KG1 (cell line): Measurements from ENCODE around the gene RBFOX1.

ENCODE experiments used
- DNase-seq: peaks from one replicate; lab custom pipeline; 2025; lab: John Stamatoyannopoulos, UW

The RBFOX1 gene

DNA sequence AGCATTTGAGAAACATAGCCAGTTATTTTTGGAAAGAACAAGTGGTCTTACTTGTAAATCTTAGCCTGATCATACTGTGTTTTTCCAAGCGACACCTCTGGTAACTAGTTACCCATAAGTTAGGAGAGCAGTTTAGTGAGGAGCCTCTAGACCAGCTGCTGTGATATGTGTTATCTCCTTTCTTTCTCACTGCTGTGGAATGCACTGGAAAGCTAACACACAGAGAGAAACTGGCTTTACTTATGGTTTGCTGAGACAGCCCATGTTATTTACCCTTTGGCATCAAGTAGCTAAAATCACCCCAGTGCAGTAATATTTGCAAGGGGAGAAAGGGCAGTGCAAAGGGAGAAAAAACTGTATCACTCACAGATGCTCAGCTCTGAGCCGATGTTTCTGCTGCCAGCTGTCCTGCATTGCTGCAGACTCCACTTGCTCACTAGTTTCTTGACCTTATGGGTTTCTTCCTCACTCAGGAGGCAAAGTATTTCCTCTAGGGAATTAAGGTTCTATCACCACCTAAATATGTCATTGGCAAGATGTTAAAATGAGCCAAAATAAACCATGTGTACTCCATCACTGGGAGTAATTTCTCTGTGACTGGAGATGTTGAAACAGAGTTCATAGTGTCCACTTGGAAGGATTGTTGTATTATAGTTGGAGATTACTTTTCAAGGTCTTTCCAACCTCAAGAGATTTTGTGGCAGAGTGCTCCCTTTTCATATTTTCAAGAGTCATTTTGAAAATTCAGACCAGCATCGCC lies 2.3 kb downstream of the RBFOX1 start:
- no peak for DNase-seq

GRCh38 chr16:7335991-7336634 lies 3.5 kb downstream of the RBFOX1 start:
- no peak for DNase-seq

DNA sequence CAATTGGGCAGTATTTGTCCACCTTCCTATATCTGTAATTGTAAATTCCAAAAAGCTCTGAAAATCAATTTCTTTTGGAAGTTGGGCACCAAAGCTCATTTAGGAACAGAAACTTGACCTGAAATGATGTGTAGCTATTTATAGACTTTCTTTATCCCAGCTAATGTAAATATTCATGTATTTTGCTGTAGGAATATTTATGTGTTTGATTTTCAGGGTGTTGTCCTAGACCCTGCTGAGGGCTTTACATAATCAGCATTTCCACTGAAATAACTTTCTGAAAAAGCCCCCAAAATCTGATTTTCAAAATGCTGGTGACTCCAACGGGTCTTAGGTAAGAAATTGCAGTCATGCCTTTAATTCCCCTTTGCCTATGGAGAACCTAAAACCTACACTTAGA lies 4.1 kb downstream of the RBFOX1 start:
- no peak for DNase-seq

GRCh38 chr16:7338826-7339225 lies 6.2 kb downstream of the RBFOX1 start:
- no peak for DNase-seq

DNA sequence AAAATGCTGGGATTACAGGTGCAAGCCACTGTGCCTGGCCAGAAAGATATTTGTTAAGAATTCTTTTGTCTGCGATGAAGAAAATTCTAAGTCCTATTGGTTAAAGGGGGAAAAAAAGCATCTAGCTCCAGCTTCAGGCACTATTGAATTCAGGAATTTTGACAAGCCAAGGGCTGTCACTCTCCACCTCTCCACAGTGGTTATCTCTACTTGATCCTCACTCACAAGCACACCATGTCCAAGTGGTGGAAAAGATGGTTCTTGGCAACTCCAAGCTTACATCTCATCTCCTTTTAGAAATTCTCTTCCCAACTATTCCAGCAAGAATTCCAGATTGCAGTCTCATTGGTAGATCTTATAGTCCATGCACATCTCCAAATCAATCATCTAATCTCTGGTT lies 7.1 kb downstream of the RBFOX1 start:
- no peak for DNase-seq

DNA sequence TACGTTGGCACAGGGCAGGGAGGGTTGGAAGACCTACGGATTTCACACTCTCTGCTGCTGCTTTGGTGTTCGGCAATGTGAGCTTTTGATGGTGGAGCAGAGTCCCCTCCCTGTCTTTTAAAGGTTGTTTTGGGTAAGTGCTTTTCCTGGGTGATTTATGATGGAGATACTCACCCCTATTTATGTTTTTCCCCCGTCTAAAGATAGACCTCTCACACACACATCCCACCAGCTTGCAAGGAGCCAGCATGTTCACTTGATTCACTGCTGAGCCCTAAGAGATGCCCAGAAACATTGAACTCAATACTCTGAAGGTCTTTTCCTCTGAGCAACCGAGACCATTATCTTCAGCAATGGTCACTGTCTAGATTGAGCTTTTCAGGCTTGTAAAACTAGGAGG lies 8.3 kb downstream of the RBFOX1 start:
- DNase-seq, result no peak

DNA sequence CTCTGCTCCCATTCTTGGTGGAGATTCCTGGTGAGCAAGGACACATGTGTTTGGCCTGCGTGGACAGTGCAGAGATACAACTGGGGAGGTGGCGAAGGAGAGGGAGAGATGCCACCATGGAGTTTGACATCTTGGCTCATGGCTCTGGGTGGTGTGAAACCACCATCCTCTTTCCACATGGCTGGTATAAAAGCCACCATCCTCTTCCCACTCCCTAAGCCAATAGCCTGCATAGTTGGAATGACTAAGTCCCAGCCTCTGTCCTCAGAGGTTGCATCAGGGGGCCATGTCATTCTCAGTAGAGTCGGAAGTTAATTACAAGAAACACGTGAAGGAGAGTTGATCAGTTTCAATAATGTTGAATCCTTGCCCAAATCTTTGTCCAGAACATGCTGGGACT lies 10.0 kb downstream of the RBFOX1 start:
- DNase-seq, result no peak

- no peak for DNase-seq
These were observed 10.6 kb downstream of the RBFOX1 start for GRCh38 chr16:7343243-7343642.

DNA sequence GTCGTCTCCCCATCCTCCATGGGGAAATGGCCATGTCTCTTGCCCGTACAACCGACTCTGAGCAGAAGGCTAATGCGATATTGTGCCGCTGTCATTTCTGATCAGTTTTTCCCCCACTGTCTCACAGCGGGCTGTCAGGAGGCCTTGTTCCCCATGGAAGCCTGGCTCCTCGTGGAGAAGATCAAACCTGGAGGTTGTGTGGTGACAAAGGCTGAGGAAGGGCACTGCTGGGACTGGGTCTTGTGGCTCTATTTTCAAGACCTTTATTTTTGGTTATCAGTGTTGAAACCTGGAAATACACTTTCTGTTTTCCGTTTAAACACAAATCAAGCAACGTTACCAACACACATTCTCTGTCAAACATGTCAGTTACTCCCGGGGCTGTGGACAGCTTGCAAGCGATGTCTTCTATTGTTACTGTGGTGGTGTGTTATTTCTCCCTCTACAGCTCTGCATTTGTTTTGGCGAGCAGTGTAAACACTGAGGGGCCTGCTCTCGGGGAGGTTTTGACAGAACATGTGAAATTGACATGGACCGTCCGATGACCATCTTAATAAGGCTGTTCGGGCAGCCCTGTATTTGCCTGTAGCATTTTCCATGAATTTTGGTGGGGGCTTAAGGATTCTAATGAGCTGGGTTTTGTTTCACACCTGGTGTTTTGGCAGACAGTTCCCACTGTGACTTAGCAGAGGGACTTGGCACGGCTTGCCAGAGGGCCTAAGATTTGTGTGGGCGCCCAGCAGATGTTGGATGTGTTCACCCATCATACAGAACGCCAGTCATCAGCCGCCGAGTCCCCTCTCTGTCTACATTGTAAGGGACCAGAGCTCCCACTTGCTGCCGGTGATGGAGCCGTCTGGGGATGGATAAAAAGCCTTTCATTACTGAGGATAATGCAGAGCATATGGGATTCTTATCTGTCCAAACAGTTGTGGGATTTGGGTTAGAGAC lies 12.5 kb downstream of the RBFOX1 start:
- no peak for DNase-seq

DNA sequence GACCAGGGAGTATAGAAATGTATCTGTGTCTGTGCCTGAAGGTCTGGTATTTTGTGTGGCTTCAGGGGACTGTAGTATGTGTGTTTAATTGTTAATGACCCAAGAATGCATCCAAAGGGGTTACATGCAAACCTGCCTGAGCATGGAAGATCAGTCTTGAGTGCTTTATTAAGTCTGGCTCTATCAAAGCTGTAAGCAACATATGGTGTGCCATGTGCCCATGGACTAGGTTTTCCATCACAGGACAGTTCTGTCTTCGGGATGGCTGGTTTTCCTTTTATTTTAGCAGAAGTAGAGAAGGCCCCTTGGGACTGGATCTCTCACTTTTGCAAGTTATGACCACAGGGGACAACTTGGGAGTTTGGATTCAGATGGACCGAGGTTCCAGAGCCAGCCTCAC lies 18.2 kb downstream of the RBFOX1 start:
- no peak for DNase-seq

- DNase-seq, result no peak
These were observed 19.2 kb downstream of the RBFOX1 start for GRCh38 chr16:7351610-7352510.

- no peak for DNase-seq
These were observed 23.1 kb downstream of the RBFOX1 start for GRCh38 chr16:7355758-7356157.

GRCh38 chr16:7361416-7362129 lies 28.9 kb downstream of the RBFOX1 start:
- no peak for DNase-seq

- DNase-seq, result no peak
These were observed 29.6 kb downstream of the RBFOX1 start for GRCh38 chr16:7362231-7362630.

DNA sequence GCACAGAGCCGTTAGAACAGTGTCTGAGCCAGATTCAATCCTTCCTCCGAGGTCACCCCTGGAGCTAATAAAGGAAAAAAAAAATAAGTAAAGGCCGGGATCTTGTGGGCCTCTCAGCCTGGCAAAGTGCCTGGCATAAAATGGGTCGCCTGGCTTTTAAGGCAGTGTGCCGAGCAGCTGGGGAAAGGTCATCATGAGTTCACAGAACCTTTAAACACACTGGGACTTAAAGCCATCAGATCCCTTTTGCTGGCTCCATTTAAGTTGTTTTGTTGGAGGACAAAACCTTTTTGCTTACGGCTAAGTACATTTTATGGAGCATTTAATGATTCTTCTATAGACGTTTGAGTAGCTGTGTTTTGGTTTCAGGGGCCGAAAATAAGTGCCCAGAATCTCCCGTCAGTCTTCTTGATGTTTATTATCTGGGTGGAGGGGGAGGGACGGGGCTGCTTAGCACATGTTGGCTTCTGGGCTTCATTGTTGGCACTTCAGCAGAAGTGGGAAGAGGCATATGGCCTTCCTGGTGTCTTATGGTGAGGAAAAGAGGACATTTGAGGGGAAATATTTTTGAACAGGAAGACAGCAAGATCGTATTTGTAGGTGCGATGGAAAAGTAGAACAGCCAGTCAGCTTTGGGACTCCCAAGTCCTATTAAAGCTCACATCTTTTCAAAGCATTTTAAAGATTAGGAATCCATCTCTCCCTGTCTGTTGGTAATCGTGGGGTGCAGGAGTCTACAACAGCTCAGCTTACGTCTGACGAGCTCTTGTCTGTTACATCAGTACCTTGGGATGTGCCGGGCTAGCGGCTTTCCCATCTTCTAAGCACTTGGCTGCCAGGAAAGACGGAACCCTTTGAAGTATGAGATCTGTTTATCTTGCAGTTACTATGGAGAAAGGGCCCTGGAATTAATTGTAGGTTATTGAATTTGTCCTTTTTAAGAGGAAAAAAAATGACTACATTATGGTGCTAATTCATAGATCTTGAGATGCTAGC lies 31.1 kb downstream of the RBFOX1 start:
- DNase-seq, result no peak

- no peak for DNase-seq
These were observed 33.4 kb downstream of the RBFOX1 start for GRCh38 chr16:7366041-7366440.

DNA sequence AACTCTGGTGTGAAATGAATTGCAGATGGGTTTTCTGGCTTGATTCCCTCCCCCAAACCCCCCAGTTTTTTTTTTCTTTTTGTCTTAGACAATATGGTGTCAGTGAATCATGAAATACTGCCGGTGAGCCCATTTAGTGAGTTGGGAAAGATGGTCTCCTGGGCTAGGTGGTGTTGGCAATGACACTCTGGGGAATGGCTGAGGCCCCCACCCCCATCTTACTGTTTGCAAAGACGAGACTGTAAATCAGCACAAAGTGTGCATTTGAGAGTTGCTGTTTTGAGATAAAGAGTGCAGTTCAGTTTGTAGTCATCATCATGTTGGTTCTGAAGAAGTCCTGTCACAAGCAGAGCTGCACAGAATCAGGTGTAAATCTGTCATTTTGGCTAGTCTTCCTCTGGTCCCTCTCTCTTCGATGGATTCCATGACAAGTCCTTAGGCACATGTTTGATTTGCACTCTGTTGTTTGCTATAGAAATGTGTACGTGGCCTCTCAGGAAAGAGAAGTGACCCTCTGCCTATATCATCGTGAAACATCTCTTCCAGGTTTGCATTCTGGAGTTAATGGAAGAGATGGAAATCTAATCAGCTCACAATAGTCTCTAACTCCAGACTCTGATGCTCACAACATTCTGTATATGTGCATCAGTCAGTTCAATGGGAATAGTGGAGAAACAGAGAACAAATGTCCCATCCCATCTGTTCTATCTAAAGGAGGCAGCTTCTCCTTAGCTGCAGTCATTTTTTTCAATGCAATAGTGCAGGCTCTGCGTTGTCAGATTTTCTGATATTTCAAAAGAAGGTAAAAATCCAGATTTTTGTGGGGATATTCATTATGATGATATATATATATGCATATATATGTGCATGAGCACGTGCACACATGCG lies 34.6 kb downstream of the RBFOX1 start:
- DNase-seq, result no peak

- no peak for DNase-seq
These were observed 36.6 kb downstream of the RBFOX1 start for GRCh38 chr16:7369204-7369603.

GRCh38 chr16:7372095-7372494 lies 39.5 kb downstream of the RBFOX1 start:
- DNase-seq, result no peak
